Measurements from ENCODE around the gene TEAD1.

The TEAD1 gene

GRCh38 chr11:12909879-12910278 lies 235.7 kb downstream of the TEAD1 start:
- no peak for DNase-seq

GRCh38 chr11:12914400-12914912 lies 240.2 kb downstream of the TEAD1 start:
- peak; percentile 83 for DNase-seq

- DNase-seq = no peak
These were observed 240.9 kb downstream of the TEAD1 start for GRCh38 chr11:12915093-12915492.

GRCh38 chr11:12917822-12918221 lies 243.6 kb downstream of the TEAD1 start:
- DNase-seq = no peak

GRCh38 chr11:12918667-12919066 lies 244.4 kb downstream of the TEAD1 start:
- DNase-seq = no peak

- no peak for DNase-seq
These were observed 248.2 kb downstream of the TEAD1 start for GRCh38 chr11:12922418-12922817.

DNA sequence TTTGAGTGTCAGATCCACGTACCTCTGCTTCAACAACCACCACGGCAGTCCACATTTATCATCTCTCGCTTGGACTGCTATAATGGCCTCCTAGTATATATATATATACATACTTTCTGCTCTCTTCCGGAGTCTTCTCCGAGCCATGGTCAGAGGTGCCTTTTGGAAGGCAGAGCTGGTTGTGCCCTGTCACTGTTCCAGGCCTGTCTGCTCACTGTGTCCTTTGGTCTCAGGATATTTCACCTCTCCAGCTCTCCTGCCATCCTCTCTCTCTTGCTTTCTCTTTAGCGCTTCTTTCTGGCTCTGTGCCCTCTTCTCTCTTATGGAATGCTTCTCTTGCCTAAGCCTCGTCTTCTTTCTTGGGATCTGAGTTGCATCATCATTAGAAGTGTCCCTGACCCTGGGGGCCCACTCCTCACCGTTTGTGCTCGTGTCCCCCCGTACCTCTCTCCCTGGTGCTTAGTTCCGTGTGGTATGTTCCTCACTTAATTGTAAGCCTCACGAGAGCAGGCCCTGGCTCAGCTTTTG lies 248.8 kb downstream of the TEAD1 start:
- no peak for DNase-seq

DNA sequence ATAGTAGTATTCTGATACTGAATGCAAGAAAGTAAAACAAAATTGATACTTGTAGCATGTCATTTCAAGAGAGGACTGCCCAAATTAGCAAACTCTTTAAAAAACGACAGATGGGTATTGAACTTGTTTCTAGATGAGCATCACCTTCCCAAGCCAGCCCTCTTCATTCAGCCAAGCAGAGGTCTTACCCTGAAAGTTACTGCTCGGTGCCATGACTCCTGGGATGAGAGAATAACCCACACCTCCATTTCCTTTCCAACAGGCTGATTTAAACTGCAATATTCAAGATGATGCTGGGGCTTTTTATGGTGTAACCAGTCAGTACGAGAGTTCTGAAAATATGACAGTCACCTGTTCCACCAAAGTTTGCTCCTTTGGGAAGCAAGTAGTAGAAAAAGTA lies 250.4 kb downstream of the TEAD1 start:
- no peak for DNase-seq

DNA sequence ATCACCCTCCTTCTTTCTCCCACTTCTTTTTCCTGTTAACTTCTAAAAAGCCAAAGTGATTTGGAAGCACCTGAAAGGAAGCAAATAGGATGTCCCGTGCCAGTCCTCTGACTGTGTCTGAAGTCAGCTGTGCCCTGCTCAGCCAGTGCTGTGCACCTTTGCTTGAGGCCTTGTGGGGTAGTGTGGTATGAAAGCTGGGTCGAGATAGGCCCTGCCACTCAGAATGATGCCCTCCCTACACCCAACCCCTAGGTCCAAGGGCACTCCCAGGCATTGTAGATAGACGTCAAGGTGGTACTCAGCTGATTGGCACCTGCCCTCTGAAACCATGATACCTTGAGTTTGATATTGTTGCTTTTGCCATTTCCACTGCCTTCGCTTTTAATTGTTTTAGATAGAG lies 251.3 kb downstream of the TEAD1 start:
- no peak for DNase-seq

DNA sequence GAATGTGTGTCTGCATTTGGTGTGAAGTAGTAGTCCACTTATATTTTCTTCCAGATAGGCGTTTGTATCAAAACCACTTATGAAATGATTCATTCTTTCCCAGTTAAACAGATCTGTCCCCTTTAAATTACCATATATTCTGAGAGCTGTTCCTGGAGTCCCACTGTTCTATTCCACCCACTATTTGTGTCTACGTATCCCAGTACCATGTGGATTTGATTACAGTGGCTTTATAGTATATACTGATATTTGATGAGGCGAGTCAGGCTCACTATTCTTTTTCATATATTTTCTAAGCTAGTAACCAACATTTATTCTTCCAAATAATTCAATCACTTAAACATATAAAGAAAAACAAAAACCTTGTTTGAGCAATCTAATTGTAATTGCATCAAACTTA lies 253.0 kb downstream of the TEAD1 start:
- no peak for DNase-seq

DNA sequence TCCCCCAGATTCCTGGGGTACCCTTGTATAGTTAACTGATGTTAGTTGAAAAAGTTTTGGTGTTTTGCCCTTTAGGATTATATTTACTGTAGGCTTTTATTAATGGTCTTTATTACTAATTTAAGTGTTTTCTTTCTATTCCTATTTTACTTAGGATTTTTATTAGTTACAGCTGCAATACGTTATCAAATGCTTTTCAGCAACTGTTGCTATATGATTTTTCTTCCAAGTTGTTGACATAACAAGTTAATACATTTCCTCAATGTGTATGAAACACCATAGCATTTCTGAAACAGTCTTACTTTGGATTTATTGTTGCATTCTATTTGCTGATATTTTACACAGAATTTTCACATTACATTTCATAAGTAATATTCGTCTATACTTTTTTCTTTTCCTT lies 253.7 kb downstream of the TEAD1 start:
- no peak for DNase-seq

DNA sequence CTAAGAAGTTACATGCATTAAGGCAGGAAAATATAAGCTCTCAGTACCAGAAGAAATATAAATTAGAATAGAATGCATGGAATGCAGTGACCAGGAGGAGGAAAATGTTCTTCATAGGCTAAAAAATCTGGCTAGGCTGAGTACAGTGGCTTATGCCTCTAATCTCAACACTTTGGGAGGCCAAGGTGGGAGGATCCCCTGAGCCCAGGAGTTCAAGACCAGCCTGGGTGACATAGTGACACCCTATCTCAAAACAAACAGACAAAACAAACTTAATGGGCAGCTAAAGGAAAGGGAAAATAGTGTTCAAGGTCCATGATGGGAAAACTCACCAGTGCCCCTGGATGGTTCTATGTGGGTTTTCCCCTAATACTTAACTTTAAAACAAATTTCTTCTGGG lies 256.6 kb downstream of the TEAD1 start:
- no peak for DNase-seq

DNA sequence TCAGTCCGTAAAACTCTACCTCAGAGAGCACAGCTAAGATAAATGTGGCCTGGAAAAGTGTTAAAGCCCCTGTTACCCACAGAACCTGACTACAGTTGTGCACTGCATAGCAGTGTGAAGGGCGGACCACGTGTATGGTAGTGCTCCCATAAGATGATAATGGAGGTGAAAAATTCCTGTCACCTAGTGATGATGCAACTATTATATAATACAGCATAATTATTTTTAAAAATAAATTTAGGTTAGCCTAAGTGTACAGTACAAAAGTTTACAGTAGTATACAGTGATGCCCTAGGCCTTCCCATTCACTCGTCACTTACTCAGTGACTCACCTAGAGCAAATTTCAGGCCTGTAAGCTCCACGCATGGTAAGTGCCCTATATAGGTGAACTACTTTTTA lies 258.3 kb downstream of the TEAD1 start:
- no peak for DNase-seq

DNA sequence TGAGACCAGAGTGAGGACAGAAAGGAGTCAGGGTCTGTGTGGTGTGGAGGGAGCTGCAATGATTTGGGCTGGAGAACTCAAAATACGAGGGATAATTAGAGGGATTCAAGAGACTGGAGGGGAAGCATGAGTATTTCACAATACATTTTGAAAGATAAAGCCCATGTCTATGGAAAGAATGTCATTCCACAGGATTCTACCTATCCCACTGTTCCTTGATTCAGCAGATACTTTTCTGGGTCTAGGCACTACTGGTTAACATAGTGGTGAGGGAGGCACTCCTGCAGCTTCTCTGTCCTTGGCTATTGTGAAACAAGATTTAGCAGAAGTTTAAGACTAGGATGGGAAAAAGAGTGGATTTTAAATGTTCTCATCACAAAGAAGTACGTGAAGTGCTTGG lies 262.0 kb downstream of the TEAD1 start:
- no peak for DNase-seq

- DNase-seq = no peak
These were observed 264.5 kb downstream of the TEAD1 start for GRCh38 chr11:12938590-12939247.

- no peak for DNase-seq
These were observed 267.4 kb downstream of the TEAD1 start for GRCh38 chr11:12941671-12942070.

GRCh38 chr11:12942157-12942556 lies 267.9 kb downstream of the TEAD1 start:
- DNase-seq = no peak

GRCh38 chr11:12943311-12943710 lies 269.1 kb downstream of the TEAD1 start:
- DNase-seq = no peak

DNA sequence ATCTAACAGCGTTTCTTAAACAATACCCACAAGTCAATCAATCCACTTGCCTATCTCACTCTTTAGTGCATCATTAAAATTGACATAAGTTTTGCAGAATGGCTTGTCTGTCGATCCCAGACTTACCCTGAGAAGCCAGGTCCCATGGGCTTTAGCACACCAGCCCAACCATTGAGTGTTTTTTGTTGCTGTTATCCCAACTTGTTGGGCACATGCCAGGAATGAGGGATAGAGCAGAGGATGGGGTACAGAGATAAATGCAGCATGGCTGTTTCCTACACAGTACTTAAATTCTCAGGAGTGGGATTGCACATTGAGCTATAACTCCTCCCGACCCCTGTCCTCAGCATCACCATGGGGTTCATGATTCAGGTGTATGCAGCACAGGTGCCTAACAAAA lies 270.7 kb downstream of the TEAD1 start:
- DNase-seq = no peak

DNA sequence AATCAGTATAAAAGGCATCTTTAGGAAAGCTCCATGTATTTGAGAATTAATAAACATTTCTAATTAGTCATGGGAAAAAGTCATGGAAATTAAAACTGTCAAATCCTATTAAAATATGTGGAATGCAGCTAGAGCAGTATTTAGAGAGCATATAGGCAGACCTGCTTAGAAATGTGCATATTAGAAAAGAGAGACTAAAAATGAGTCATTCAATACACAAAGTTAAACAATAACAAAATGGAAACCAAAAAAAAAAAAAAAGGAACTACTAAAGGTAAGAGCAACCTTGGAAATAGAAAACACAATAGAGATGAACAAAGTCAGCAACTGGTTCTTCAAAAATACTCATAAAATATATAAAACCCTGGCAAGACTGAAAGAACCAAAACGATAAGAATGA lies 275.2 kb downstream of the TEAD1 start:
- DNase-seq = no peak

GRCh38 chr11:12950670-12951069 lies 276.4 kb downstream of the TEAD1 start:
- DNase-seq = no peak

GRCh38 chr11:12951376-12951775 lies 277.2 kb downstream of the TEAD1 start:
- DNase-seq = no peak

- no peak for DNase-seq
These were observed 277.9 kb downstream of the TEAD1 start for GRCh38 chr11:12952094-12952493.

GRCh38 chr11:12958986-12959385 lies 284.8 kb downstream of the TEAD1 start:
- no peak for DNase-seq

DNA sequence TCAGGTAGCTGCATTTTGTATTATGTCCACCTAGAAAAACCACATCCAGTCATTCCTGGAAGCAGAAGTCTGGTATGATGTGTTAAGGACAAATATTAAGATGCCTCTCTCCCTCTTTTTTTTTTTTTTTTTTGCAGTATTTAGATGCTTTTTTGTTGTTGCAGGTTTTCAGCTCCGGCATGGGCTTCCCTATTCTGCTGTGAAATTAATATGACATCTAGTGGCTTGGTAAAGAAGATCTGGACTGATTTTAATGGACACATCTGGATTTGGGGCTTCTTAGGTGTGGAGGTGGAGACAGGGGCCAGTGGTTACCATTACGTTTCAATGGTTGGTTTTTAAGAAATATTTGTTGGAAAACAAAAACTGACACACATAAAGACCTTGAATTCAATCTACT lies 287.4 kb downstream of the TEAD1 start:
- DNase-seq = no peak
